GM18498 (cell line): ENCODE measurements around the gene TPPP2.
A peak's percentile ranks its signal among the peaks of the same experiment; 100 is the strongest.
"Not testable (repeated sequence)": the region's sequence is repeated elsewhere in the genome, so short reads cannot be mapped to it uniquely, and the experiment has no call there.

ENCODE experiments used
- ATAC-seq: cut with Tn5 transposase; IDR thresholded peaks from one replicate; pipeline ENCODE4 v1.9.1; 2021; ENCODE audit warnings: mild to moderate bottlenecking, moderate library complexity; ENCODE audit not compliant: unreplicated experiment

The TPPP2 gene

GRCh38 chr14:21037156-21037555, 7.1 kb downstream of the TPPP2 start:
- ATAC-seq: no peak

DNA sequence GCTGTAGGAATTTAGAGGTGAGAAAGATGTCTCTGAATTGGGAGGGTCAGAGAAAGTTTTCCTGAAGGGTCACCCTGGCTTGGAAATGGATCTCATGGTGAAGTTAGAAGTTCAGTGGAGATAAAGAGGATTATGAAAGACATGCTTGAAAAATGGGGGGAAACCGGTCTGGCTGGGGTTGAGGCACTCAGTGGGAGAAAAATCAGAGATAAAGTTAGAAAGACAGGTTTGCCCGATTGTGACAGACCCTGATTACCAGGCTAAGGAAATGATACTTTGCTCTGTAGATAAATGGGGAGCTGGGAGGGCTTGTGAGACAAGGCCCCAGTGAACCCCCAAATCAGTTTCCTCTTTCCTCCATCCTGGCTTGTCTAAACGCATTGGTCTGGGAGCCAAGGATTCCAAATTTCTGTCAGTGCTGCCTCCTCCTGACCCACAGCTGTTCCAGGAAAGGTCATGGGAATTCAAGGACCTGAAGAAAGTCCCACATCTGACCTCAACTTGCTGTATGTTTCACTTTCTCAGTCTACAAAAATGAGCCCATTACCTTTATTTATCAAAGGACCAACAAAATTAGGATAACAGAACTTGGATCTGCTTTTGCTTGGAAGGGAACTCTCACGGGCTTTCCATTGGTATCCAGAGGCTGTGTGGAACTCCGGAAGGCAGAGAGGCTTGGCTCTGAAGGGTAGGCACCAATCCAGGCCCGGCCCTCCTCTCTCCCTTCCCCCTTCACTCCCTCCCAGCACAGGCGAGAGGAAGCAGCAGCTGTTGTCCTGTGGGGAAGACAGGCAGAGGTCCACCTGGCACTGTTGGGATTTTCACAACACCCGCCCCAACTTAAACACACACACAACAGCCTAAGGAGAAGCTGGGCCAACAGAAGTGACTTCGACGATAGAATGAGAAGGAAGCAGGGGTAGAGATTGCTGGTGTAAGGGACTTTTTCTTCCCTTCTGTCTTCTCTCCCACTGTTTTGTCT, 8.7 kb downstream of the TPPP2 start:
- ATAC-seq: no peak

DNA sequence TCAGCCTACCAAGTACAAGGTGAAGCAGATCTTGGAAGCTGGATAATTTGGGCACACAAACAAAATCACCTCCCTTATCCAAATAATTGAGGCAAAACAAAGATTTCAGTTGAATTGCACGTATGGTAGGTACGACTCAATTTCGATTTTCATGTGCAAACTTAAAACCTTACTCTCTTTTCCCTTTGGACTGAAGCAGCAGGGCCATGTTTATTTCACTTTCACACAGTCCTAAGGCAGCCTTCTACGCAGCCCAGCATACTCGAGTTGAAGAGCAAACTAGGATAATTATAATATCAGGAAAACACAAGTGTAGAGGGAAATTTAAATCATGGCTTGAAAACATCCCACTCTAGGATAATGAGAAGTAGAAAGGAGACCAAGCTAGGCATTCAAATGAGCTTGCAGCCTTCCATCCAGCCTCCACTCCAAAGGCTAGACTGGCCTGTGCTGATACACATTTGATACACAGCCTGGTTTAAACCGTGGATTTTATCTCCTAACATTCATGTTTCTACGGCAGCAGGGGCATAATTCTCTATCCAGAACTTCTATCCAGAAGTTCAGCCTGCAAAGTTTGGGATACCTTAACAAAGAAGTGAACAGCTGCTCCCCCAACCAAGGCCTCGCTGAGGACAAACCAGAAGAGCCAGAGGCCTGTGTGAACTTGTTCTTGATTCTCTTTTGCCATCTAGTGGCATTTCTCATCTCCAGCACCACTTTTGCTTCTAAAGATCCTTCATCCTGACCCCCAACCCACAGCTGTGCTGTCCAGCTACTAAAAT, 9.8 kb downstream of the TPPP2 start:
- ATAC-seq: peak; percentile 61

GRCh38 chr14:21040370-21040925, 10.4 kb downstream of the TPPP2 start:
- ATAC-seq: no peak

- not testable (repeated sequence) for ATAC-seq
Measured at GRCh38 chr14:21040941-21041340, 10.9 kb downstream of the TPPP2 start.

DNA sequence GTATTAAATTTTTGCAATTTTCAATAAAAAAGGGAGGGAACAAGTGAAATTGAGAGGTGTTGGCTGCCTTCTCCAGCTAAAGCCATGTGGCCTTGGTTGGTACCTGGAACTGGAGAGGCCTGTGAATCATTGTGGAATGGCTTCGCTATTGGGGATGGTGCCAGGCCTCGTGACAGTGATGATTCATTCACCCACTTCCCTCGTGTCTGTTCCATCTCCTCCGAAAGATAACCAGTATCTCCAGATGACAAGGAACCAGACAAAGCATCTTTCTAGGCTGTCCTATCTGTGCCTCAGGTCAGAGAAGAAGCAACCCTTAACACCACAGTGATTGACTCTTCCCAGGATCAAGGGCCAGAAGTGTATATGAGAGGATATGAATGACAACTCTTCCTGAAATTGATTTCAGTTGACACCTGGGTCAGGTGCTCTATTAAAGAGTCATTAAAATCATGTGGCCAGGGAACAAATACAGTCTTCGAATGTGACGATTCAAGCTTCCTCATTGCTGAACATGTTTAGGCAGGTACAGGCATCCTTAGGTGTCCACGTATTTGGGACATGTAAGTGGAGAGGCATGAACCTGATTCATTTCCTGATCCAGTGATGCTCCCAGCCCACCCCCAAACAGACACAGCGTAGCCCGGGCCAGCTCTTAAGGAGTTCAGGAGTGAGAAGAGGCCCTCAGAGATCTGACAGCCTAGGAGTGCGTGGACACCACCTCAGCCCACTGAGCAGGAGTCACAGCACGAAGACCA, 11.8 kb downstream of the TPPP2 start, which contains the start of gene RNASE7:
RNASE7 (plus strand) TSS at position 687 of the 758 bp plus-strand sequence. CDS start 631 bp downstream, outside the sequence.
- no peak for ATAC-seq

- ATAC-seq: no peak
Measured at GRCh38 chr14:21042918-21043317, 12.9 kb downstream of the TPPP2 start.

DNA sequence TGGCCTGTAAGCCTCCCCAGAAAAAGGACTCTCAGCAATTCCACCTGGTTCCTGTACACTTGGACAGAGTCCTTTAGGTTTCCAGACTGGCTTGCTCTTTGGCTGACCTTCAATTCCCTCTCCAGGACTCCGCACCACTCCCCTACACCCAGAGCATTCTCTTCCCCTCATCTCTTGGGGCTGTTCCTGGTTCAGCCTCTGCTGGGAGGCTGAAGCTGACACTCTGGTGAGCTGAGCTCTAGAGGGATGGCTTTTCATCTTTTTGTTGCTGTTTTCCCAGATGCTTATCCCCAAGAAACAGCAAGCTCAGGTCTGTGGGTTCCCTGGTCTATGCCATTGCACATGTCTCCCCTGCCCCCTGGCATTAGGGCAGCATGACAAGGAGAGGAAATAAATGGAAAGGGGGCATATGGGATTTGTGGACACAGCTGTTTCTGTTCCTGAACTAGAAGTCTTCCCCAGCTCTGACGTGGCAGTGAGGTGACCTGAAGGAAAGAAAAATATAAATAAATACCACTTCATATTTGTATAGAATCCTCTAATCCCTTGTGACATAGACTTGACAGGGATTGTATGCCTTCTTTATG, 13.5 kb downstream of the TPPP2 start:
- ATAC-seq: no peak

DNA sequence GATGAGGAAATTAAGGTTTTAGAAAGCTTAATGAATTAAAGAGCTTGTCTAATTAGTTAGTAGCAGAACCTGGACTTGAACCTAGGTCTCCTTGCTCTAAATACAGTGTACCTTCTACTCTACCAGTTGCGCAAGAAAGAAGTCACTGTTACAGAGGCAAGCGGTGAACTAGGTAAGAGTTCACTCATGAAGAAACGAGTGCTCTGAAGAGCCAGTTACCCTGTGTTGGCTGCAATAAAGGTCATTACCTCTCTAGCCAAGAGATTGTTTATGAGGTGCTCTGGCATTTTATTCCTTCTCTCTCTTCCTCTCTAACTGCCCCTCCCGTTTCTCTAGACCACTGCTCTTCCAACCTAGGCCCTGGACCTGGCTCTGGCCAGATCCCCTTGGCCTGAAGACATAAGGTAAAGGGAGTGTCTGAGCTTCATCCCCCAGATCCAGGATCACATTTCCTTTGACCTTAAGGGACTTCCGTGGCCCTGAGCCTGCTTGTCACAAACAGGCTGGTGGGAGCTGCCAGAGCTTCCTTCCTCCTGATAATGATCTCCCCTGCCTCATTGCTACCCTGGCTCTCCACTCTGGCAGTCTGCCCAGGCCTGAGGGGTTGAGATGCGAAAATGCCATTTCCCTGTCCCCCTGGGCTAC, 14.1 kb downstream of the TPPP2 start:
- ATAC-seq: no peak

- no peak for ATAC-seq
Measured at GRCh38 chr14:21047378-21047781, 17.4 kb downstream of the TPPP2 start.

- no peak for ATAC-seq
Measured at GRCh38 chr14:21048638-21049037, 18.6 kb downstream of the TPPP2 start.

DNA sequence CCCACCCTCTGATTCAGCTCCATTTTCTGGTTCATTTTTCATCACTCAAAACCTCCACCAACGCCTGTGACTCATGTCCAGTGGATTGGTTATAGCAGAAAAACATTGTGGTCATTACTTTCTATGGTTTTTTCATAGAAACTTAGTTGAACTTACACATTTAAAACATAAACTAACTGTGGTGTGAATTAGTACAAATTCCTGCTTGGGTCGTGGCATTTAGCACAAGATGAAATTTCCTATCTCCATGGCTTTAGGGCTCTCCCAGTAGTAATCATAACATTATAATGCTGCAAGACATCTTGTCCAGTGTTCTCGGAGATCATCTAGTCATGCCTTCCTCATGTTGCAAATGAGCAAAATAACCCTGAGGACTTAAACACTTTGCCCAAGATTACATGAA, 19.3 kb downstream of the TPPP2 start:
- ATAC-seq: no peak

DNA sequence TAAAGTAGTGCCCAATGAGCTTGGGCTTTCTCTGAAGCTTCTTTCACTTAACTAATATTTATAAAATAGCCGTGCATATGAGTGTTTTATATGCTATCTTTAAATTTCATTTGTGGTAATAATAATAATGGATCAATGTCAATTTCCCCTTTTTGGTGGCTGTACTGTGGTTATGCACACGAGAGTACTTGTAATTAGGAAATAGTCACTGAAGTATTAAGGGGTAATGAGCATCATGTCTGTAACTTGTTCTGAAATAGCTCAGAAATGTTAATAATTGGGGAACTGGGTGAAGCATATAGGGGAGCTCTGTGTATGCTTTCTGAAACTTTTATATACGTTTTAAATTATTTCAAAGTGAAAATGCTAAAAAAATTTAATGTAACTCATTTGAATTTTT, 20.6 kb downstream of the TPPP2 start:
- no peak for ATAC-seq

GRCh38 chr14:21053184-21054122, 23.4 kb downstream of the TPPP2 start:
- no peak for ATAC-seq

DNA sequence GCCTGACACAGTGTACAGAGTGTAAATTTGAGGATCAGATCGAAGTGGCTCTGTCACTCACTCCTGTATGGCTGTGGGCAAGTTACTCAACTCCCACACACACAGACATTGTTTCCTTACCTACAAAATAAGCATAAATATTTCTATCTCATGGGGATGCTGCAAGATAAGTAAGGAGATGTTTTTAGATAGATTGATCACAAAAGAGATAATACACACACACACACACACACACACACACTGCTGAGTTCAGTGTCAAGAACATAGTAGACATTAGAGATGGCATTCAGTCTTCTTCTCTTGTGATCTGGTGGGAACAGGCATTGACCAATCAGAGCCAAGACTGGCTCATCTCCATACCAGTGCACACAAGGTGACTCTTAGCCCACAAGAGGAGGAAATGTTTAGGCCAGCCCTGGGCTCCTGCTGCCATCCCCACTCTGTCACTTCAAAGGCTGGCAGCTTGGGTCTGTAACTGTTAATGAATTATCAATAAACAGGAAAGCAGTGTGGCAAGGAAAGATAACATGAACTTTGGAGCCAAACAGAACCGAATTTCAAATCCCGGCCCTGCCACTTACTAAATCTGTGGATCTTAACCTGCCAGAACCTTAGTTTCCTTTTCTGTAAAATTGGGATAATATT, 24.2 kb downstream of the TPPP2 start:
- ATAC-seq: no peak

DNA sequence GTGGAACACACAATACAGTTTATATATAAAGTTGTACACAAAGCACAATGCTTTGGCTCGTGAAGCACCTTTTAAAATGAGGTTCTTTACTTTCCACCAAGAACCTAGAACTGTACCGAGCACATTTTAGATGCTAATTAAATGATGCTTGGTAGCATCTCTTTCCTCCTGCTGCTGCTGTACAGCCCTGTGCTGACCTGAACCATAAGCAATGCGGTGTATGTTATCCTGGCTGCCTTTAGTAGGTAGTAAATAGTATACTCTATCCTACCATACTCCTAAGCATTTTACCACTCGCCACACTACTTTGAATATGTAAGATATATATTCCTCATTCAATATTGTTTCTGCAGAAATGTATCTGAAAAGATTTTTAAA, 24.7 kb downstream of the TPPP2 start:
- ATAC-seq: no peak

DNA sequence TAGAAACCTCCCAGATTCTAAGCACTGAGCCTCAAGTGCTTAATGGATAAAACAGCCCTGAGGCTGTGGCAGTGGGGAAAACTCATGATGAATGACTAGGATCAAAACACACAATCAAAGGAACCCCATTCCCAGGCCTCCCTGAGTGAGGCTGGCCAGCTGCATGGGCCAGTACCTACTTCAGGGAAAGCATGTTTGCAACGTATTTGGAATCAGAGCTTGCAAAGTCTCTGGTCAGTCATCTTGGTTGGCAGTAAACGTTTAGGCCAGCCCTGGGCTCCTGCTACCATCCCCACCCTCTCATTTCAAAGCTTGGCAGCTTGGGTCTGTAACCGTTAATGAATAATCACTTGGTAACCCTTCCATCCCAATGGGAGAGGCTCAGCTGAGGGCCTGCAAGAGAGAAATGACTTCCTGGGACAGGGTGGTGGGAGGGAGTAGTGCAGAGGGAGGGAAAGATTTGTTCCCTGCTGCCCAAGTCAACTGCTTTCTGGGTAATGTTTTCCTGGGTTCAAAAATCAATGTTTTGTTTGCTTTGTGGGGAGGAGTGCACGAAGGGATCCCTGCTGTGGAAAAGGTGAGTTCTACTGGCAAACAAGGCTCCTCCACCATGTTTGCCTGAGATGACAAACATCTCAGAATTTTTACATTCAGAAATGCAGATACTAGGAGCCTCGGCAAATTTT, 25.6 kb downstream of the TPPP2 start:
- ATAC-seq: no peak
